ENCODE data around the gene NOL4L. TPM values are rescaled to one million over a fixed set of nuclear protein-coding genes. Genes with fewer than 3 reads are reported as not detected.

The NOL4L gene
- total RNA-seq, 4 donors from 2014 or later, result 18.5 to 29.9 (median 24.8) TPM

DNA sequence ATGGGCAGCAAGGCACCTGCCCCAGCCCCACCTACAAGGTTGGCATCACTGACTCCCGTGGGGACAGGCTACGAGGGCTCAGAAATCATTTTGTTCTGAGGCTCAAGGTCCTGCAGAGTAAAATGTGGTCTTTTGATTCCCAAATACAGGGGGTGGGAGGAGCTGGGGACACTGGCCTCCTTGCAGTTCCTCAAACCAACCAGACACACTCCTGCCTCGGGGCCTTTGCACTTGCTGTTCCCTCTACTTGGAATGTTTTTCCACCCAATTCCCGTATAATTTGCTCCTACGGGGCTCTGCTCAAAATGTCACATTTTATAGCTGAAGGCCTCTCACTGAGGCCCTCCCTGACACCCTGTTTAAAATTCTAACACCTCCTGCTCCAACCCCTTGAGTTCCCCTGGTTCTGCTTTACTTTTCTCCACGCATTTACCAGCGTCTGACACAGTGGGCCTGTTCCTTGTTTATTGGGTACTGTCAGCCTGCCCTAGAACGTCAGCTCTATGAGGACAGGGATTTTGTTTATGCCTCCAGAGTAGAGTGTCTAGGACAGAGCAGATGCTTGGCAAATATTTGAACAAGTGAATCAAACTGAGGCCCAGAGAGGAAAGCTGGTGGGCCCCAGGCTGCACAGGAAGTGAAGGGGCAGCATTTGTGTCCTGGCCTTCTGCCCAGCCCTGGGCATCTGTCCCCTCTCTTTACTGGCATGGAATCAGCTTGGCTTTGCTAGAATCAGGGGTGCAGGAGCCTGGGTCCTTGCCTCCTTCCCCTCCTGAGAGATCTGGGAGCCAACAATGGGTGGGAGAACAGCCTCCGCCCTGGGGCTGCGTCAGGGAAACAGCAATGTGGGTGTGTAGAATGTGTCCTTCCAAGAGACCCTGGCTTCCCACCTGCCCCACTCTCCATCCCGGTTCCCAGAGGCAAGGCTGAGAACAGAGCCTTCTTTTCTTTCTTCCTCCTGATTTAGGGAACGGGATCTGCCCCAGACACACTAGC, 18.5 kb downstream of the NOL4L start:
- H3K4me3 ChIP-seq (replicated peaks in 1 of 3), result no peak overlapping the region
- no peak for DNase-seq
- H3K9me3 ChIP-seq, result no peaks in the 10 kb centered on the region
- intact Hi-C loops (cut with DNase I), result no loop called here
- H3K27me3 ChIP-seq, result no peaks in the 10 kb centered on the region
- no peaks in the 10 kb centered on the region for H3K36me3 ChIP-seq
- H3K27ac ChIP-seq, result no peak overlapping the region
- peaks cover 0 to 6% of the 10 kb centered on the region in 2 donors for H3K4me1 ChIP-seq
- WGBS, 2 donors, result 91 to 93% methylated on average over 9 to 12 of the region's 12 CpGs
- TF ChIP-seq POLR2A (IDR thresholded peaks at IDR 0.05), result no peak
- TF ChIP-seq, protein P1, sequence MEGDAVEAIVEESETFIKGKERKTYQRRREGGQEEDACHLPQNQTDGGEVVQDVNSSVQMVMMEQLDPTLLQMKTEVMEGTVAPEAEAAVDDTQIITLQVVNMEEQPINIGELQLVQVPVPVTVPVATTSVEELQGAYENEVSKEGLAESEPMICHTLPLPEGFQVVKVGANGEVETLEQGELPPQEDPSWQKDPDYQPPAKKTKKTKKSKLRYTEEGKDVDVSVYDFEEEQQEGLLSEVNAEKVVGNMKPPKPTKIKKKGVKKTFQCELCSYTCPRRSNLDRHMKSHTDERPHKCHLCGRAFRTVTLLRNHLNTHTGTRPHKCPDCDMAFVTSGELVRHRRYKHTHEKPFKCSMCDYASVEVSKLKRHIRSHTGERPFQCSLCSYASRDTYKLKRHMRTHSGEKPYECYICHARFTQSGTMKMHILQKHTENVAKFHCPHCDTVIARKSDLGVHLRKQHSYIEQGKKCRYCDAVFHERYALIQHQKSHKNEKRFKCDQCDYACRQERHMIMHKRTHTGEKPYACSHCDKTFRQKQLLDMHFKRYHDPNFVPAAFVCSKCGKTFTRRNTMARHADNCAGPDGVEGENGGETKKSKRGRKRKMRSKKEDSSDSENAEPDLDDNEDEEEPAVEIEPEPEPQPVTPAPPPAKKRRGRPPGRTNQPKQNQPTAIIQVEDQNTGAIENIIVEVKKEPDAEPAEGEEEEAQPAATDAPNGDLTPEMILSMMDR (IDR thresholded peaks at IDR 0.05), result no peak

DNA sequence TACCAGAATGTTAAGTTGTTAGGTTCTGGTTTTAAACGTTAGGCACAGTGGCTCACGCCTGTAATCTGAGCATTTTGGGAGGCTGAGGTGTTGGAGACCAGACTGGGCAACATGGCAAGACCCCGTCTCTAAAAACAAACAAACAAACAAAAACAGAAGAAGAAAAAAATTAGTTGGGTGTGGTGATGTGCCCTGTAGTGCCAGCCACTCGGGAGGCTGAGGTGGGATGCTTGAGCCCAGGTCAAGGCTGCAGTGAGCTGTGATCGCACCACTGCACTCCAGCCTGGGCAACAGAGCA, 19.4 kb downstream of the NOL4L start:
- TF ChIP-seq POLR2A (IDR thresholded peaks at IDR 0.05), result no peak
- TF ChIP-seq, protein P1 (IDR thresholded peaks at IDR 0.05), result no peak
- H3K4me3 ChIP-seq (replicated peaks in 1 of 3), result no peak overlapping the region
- no peak overlapping the region for H3K27ac ChIP-seq
- no peaks in the 10 kb centered on the region for H3K27me3 ChIP-seq
- 92 to 96% methylated on average over 5 of the region's 5 CpGs for WGBS, 2 donors
- H3K9me3 ChIP-seq, result no peaks in the 10 kb centered on the region
- H3K36me3 ChIP-seq, result no peaks in the 10 kb centered on the region
- no peak for DNase-seq
- intact Hi-C loops (cut with DNase I), result no loop called here
- H3K4me1 ChIP-seq, result no peaks in the 10 kb centered on the region

DNA sequence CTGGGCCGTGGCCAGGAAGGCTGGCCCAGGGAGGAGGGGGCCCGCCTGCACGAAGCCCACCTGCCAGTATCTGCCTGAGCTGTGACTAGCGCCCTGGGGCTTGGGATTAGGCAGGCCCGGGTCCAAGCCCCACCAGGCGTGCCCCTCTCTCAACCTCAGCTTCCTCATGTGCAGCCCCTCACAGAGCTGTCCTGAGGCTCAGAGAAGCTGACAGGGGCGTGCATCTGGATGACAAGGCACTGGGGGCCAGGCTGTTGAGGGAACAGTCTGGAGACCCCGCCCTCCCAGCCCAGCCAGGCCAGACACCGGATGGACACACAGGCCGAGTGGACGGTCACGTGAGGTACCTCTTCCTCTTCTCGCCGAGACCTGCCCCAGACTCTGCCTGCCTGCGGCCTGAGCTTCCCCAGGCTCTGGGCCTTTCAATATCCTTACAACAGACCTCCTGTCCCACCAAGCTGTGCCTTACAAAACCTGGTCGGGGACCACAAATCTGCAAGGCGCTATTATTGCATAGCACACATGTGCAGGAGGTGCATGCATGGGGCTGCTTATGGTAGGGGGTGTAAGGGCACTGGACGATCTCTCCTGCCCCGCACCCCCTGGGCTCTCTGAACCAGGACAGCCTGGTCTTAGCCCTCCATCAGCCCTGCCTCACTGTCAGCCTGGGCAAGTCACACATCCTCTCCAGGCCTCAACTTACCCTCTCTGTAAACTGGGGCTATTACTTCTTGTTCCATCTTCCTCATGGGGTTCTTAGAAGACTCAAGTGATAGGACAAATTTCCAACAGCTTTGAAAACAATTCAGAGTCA, 20.0 kb downstream of the NOL4L start:
- Histone ChIP-seq H3K27me3 (no peaks in the 10 kb centered on the region), H3K4me1 (no peaks in the 10 kb centered on the region), H3K4me3 (replicated peaks in 1 of 3) (no peak overlapping the region), H3K9me3 (no peaks in the 10 kb centered on the region), H3K27ac (no peak overlapping the region), H3K36me3 (no peaks in the 10 kb centered on the region)
- intact Hi-C loops (cut with DNase I), result no loop called here
- 79 to 92% methylated on average over 4 to 7 of the region's 19 CpGs for WGBS, 2 donors
- DNase-seq, result peak in 1 of 2 donors; percentile 15
- TF ChIP-seq, protein P1 (IDR thresholded peaks at IDR 0.05), result no peak
- TF ChIP-seq POLR2A (IDR thresholded peaks at IDR 0.05), result no peak

DNA sequence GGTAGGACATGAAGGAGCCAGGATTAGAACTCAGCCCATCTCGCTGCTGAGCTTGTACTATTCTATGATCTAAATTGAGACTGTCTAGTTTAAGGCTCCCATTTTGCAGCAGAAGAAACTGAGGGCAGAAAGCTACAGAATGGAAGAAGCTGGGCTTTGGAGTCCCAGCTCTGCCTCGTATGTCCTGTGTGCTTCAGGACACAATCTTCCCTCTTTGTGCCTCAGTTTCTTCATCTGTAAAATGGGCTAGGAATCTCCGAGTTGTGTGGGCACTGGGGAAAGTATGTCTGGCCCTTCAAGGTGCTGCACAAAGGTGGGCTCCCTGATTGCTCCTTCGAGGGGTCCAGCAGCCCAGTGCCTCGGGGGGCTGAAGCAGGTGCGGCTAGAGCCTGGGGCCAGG, 20.7 kb downstream of the NOL4L start:
- no peaks in the 10 kb centered on the region for H3K27me3 ChIP-seq
- H3K4me1 ChIP-seq, result no peaks in the 10 kb centered on the region
- no peak overlapping the region for H3K4me3 ChIP-seq (replicated peaks in 1 of 3)
- intact Hi-C loops (cut with DNase I), result no loop called here
- H3K36me3 ChIP-seq, result no peaks in the 10 kb centered on the region
- no peak for DNase-seq
- TF ChIP-seq, protein P1 (IDR thresholded peaks at IDR 0.05), result no peak
- TF ChIP-seq POLR2A (IDR thresholded peaks at IDR 0.05), result no peak
- no peaks in the 10 kb centered on the region for H3K9me3 ChIP-seq
- 87 to 97% methylated on average over 3 to 6 of the region's 6 CpGs for WGBS, 2 donors
- no peak overlapping the region for H3K27ac ChIP-seq

Measured in thyroid gland (tissue), 4 donors.